SU-DHL-6 (cell line): ENCODE results near the gene ARHGDIB.

Experiments
- H2AFZ ChIP-seq: fragments of 200-600 bp; sonication (generic); 2 replicates; pipeline ENCODE4 v1.6.1; 2014; ENCODE audit warnings: low read depth, mild to moderate bottlenecking, moderate library complexity, mixed read lengths, antibody characterized with exemption, low read length; ENCODE audit not compliant: severe bottlenecking
- H3F3A ChIP-seq: fragments of 200-600 bp; shearing (Covaris generic); 2 replicates; pipeline ENCODE4 v1.6.0; 2016; ENCODE audit warnings: antibody characterized with exemption, mild to moderate bottlenecking; ENCODE audit not compliant: insufficient read depth
- H3K27ac ChIP-seq: fragments of 200-600 bp; sonication (generic); 2 replicates; pipeline ENCODE4 v1.5.1; 2016; ENCODE audit warnings: low read depth, mild to moderate bottlenecking, low read length, moderate library complexity, mixed read lengths
- H3K27me3 ChIP-seq: fragments of 200-600 bp; sonication (generic), shearing (Covaris generic); 2 replicates; pipeline ENCODE4 v1.6.0; 2014; ENCODE audit warnings: mild to moderate bottlenecking, low read length
- H3K36me3 ChIP-seq: fragments of 200-600 bp; sonication (generic); 2 replicates; pipeline ENCODE4 v1.6.1; 2014; ENCODE audit warnings: mild to moderate bottlenecking, low read length, mixed read lengths
- H3K4me2 ChIP-seq: fragments of 300-600, 200-600 bp; shearing (Covaris generic), sonication (generic); 2 replicates; pipeline ENCODE4 v1.6.0; 2014; ENCODE audit warnings: low read length, low read depth, mild to moderate bottlenecking; ENCODE audit not compliant: poor library complexity, severe bottlenecking
- H3K4me3 ChIP-seq: fragments of 200-600 bp; sonication (generic); 2 replicates; pipeline ENCODE4 v1.5.1; 2014; ENCODE audit warnings: antibody characterized with exemption, low read length, mild to moderate bottlenecking, mixed read lengths; ENCODE audit not compliant: insufficient read depth, poor library complexity, severe bottlenecking
- H3K79me2 ChIP-seq: fragments of 200-600 bp; sonication (generic); 2 replicates; pipeline ENCODE4 v1.6.1; 2014; ENCODE audit warnings: mild to moderate bottlenecking, low read length, moderate library complexity; ENCODE audit not compliant: insufficient read depth
- H3K9ac ChIP-seq: fragments of 200-600 bp; sonication (generic); 2 replicates; pipeline ENCODE4 v1.7.0; 2014; ENCODE audit warnings: mild to moderate bottlenecking, low read length
- H3K9me2 ChIP-seq: fragments of 200-600 bp; sonication (generic); replicated peaks from 2 replicates; pipeline ENCODE4 v1.6.1; 2014; ENCODE audit warnings: low read length; ENCODE audit not compliant: insufficient read depth
- H3K9me3 ChIP-seq: fragments of 200-600 bp; sonication (generic); 2 replicates; pipeline ENCODE4 v1.6.1; 2014; ENCODE audit warnings: low read length, mixed read lengths; ENCODE audit not compliant: insufficient read depth
- H4K20me1 ChIP-seq: fragments of 200-600 bp; sonication (generic); 2 replicates; pipeline ENCODE4 v1.6.1; 2014; ENCODE audit warnings: low read depth, mild to moderate bottlenecking, antibody characterized with exemption, low read length, moderate library complexity, mixed read lengths
- CTCF ChIP-seq: fragments of 200-600 bp; sonication (generic); IDR thresholded peaks from one replicate; pipeline ENCODE4 v1.5.1; 2017; ENCODE audit warnings: antibody characterized with exemption, mild to moderate bottlenecking, low read length, moderate library complexity; ENCODE audit not compliant: insufficient read depth, poor library complexity, severe bottlenecking
- EZH2phosphoT487 ChIP-seq: fragments of 200-600 bp; sonication (generic), shearing (Covaris generic); conservative IDR thresholded peaks from 2 replicates; pipeline ENCODE4 v1.6.1; 2018; ENCODE audit warnings: mild to moderate bottlenecking, antibody characterized with exemption, low read length, moderate library complexity, mixed read lengths

ARHGDIB gene

GRCh38 chr12:14975457-14975856, 14.1 kb upstream of the ARHGDIB start:
- TF ChIP-seq EZH2phosphoT487 (no peak), CTCF (no peak)
- Histone ChIP-seq H3K4me2 (no peak overlapping the region), H3K9ac (no peak overlapping the region), H3K9me2 (no peaks in the 10 kb centered on the region), H3K36me3 (no peaks in the 10 kb centered on the region), H3K4me3 (no peak overlapping the region), H3F3A (no peaks in the 10 kb centered on the region), H2AFZ (no peak overlapping the region), H4K20me1 (no peaks in the 10 kb centered on the region), H3K27ac (no peak overlapping the region), H3K79me2 (no peaks in the 10 kb centered on the region), H3K9me3 (no peaks in the 10 kb centered on the region), H3K27me3 (no peaks in the 10 kb centered on the region)

GRCh38 chr12:14974633-14975032, 13.2 kb upstream of the ARHGDIB start:
- H3K27ac ChIP-seq, result no peak overlapping the region
- H3F3A ChIP-seq, result no peaks in the 10 kb centered on the region
- H4K20me1 ChIP-seq, result no peaks in the 10 kb centered on the region
- H3K4me2 ChIP-seq, result no peak overlapping the region
- TF ChIP-seq EZH2phosphoT487, result no peak
- no peak for TF ChIP-seq CTCF
- no peaks in the 10 kb centered on the region for H3K9me3 ChIP-seq
- no peaks in the 10 kb centered on the region for H3K9me2 ChIP-seq
- no peak overlapping the region for H2AFZ ChIP-seq
- H3K9ac ChIP-seq, result no peak overlapping the region
- H3K27me3 ChIP-seq, result no peaks in the 10 kb centered on the region
- H3K36me3 ChIP-seq, result no peaks in the 10 kb centered on the region
- H3K79me2 ChIP-seq, result no peaks in the 10 kb centered on the region
- H3K4me3 ChIP-seq, result no peak overlapping the region

- Histone ChIP-seq H3K9ac (no peak within 1 kb of the TSS), H3K9me3 (no peaks in the 10 kb centered on the region)
Measured at GRCh38 chr12:14972816-14973215, 11.4 kb upstream of the ARHGDIB start, which contains the start of gene PDE6H. Gene PDE6H, plus strand, starts transcription at chr12:14973042. Its CDS starts 4,971 bp downstream, at chr12:14978013.

More at GRCh38 chr12:14972816-14973215, 11.4 kb upstream of the ARHGDIB start, which contains the start of gene PDE6H:
- no peak within 1 kb of the TSS for H3K27ac ChIP-seq
- TF ChIP-seq CTCF (no peak), EZH2phosphoT487 (no peak)
- no peak within 1 kb of the TSS for H2AFZ ChIP-seq
- H3K4me3 ChIP-seq, result no peak within 1 kb of the TSS
- no peaks in the 10 kb centered on the region for H4K20me1 ChIP-seq
- no peaks in the 10 kb centered on the region for H3K79me2 ChIP-seq
- no peaks in the 10 kb centered on the region for H3F3A ChIP-seq
- no peak within 1 kb of the TSS for H3K4me2 ChIP-seq
- no peaks in the 10 kb centered on the region for H3K36me3 ChIP-seq
- no peaks in the 10 kb centered on the region for H3K9me2 ChIP-seq
- H3K27me3 ChIP-seq, result no peaks in the 10 kb centered on the region
